BJ (cell line): ENCODE measurements around the gene OTOGL. TPM values are rescaled to one million over a fixed set of nuclear protein-coding genes. Genes with fewer than 3 reads are reported as not detected.

Source experiments
- CTCF ChIA-PET: fragments of 350-600 bp; formaldehyde crosslinking; extraction: SDS; loops from one replicate; lab custom pipeline; 2021; ENCODE audit warnings: antibody characterized with exemption, inconsistent platforms; lab: Yijun Ruan, JAX
- POLR2A ChIA-PET: fragments of 300-600 bp; sonication (Branson Sonifier 250); formaldehyde crosslinking; extraction: SDS; loops from one replicate; lab custom pipeline; 2021; ENCODE audit warnings: antibody characterized with exemption; lab: Charles Lee
- DNase-seq: peaks from one replicate; pipeline ENCODE4 v3.0.0-alpha.2; 2011; ENCODE audit warnings: low read depth
- H3K27me3 ChIP-seq: 2 replicates; pipeline ENCODE4 v1.6.0; 2011; ENCODE audit warnings: low read length; ENCODE audit not compliant: control insufficient read depth, insufficient read depth
- H3K36me3 ChIP-seq: 2 replicates; pipeline ENCODE4 v1.5.1; 2011; ENCODE audit warnings: low read length; ENCODE audit not compliant: control insufficient read depth, insufficient read depth
- H3K4me3 ChIP-seq: 2 replicates; pipeline ENCODE4 v1.5.1; 2011; ENCODE audit warnings: low read depth, mild to moderate bottlenecking, control low read depth, low read length
- polyA plus RNA-seq: library from polyadenylated mRNA; depleted of rRNA; stranded (reverse); fragments of >200 nt; gene quantifications from 2 replicates; pipeline ENCODE4 v1.2.3, GENCODE V29; 2011
- TF ChIP-seq, protein P1 (sequence below): IDR thresholded peaks from 2 replicates; pipeline ENCODE4 v1.5.1; 2011; ENCODE audit warnings: low read depth, mild to moderate bottlenecking, control low read depth, inconsistent platforms, low read length, moderate library complexity; ENCODE audit not compliant: insufficient read depth

Gene OTOGL
- polyA plus RNA-seq, 1 experiment, result 0.10 TPM

DNA sequence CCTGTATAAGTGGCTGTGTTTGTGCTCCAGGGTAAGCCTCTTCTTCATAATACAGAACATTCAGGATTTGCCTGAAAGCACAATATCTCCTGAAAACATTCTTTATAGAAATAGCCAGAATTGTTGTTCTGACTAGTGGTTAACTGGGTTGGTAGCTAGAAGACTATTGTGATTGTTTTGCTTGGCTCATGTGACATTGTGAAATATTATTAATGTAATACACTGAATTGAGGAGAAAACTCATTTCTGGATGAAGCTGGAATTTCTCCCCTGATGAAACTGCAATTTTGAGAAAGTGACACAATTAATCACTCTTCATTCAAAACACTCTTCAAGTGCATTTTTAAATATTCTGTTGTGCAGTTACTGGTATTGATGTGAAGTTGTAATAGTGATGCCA lies 172.4 kb downstream of the OTOGL start:
- DNase-seq, result no peak
- Histone ChIP-seq H3K4me3 (no peak overlapping the region), H3K27me3 (no peaks in the 10 kb centered on the region), H3K36me3 (no peaks in the 10 kb centered on the region)
- ChIA-PET CTCF (interaction anchor here (0.7 to 5.9 kb wide), 6 partner anchors 9 to 852 kb away, joined by 3 to 68 read pairs (median 27); no protein-coding TSS in a partner anchor), POLR2A (no interaction called here)
- TF ChIP-seq, protein P1, sequence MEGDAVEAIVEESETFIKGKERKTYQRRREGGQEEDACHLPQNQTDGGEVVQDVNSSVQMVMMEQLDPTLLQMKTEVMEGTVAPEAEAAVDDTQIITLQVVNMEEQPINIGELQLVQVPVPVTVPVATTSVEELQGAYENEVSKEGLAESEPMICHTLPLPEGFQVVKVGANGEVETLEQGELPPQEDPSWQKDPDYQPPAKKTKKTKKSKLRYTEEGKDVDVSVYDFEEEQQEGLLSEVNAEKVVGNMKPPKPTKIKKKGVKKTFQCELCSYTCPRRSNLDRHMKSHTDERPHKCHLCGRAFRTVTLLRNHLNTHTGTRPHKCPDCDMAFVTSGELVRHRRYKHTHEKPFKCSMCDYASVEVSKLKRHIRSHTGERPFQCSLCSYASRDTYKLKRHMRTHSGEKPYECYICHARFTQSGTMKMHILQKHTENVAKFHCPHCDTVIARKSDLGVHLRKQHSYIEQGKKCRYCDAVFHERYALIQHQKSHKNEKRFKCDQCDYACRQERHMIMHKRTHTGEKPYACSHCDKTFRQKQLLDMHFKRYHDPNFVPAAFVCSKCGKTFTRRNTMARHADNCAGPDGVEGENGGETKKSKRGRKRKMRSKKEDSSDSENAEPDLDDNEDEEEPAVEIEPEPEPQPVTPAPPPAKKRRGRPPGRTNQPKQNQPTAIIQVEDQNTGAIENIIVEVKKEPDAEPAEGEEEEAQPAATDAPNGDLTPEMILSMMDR, result no peak

DNA sequence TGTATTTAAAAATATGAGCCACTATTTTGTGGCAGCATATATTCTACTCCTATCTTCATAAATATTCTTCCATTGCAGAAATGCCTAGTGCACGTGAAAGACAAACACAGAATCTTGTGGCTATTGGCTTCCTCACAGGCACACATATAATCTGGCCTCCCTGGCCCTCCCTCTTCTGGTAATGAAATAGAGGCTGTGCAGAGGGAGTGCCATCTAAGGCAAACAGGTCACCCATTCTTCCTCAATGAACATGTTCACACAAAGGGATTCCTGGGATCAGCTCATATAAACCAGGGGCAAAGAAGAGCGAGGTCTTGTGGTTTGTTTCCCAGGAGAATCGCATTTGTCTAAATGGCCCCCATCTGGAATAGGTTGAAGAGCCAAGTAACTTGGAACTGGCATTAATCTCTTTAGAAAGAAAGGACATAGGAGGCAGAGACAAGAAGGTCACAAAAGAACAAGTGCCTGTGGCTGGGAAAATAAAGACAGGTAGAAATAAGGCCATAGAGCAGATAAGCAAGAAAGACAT lies 173.1 kb downstream of the OTOGL start:
- Histone ChIP-seq H3K4me3 (no peak overlapping the region), H3K27me3 (no peaks in the 10 kb centered on the region), H3K36me3 (no peaks in the 10 kb centered on the region)
- CTCF ChIA-PET, result interaction anchor here (1.2 to 5.9 kb wide), 3 partner anchors 8 to 83 kb away, joined by 3 to 68 read pairs (median 41); no protein-coding TSS in a partner anchor
- DNase-seq, result no peak
- POLR2A ChIA-PET, result no interaction called here
- TF ChIP-seq, protein P1, result no peak

DNA sequence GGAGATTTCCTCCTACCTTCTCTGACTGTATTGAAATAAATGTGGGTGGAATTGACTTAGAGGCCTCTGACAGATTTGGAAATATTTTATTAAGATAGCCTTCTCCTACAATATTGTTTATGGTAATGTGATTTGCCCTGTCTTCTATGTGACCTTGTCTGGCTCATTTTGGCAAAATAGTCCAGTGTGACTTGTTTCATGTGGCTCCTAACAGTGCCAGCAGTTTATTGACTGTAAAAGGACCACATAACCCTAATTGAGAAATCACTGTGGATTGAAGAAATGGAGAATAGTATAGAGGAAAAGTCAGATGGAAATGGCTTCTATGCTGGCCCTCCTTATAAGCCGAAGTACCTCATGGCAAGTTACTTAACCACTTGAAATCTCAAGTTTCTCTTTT lies 173.8 kb downstream of the OTOGL start:
- Histone ChIP-seq H3K36me3 (no peaks in the 10 kb centered on the region), H3K27me3 (no peaks in the 10 kb centered on the region), H3K4me3 (no peak overlapping the region)
- TF ChIP-seq, protein P1, result no peak
- no peak for DNase-seq
- CTCF ChIA-PET, result interaction anchor here (5.6 to 5.9 kb wide), 2 partner anchors 78 to 84 kb away, joined by 41 to 68 read pairs; no protein-coding TSS in a partner anchor
- POLR2A ChIA-PET, result no interaction called here

DNA sequence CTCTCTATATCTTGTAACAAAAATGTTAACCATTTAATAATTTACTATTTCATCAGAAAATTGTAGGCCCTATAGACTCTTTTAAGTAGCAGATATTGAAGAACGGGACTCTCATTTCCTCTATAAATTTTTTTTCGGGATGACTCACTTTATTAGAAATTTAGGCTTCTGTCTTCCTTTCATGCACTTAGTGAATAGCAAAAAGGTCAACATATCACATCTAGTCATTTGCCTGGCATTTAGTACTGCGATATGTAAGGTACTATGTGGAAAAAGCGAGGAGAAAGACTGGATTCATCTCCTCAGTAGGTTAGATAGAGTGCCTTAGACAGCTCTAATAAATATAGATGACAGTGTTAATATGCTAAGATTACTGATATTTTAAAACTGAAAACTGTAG lies 178.4 kb downstream of the OTOGL start:
- ChIA-PET CTCF (interaction anchor here (1.0 kb wide), 1 partner anchor 8 kb away, joined by 3 read pairs; no protein-coding TSS in a partner anchor), POLR2A (no interaction called here)
- Histone ChIP-seq H3K4me3 (no peak overlapping the region), H3K36me3 (no peaks in the 10 kb centered on the region), H3K27me3 (no peaks in the 10 kb centered on the region)
- no peak for DNase-seq
- TF ChIP-seq, protein P1, result no peak

DNA sequence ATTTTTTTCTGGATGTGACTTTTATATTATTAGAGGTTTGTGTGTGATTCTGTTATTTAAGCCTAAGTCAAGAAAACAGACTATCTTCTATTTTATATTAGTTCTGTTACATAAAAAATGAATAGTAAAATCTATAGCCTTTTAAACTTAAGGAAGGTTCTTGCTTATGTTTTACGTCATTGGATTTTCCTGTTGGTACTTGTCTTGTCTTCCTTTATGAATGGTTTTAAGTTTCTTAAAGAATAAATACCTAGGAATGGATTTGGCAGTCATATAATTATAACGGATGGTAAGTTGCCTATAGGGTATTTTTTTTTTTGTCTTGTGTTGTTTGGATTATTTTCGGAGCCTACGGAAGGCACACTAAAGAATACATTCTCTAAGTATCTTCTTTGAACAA lies 182.9 kb downstream of the OTOGL start:
- TF ChIP-seq, protein P1, result no peak
- POLR2A ChIA-PET, result no interaction called here

More for the DNA sequence above, 182.9 kb downstream of the OTOGL start:
- CTCF ChIA-PET, result interaction anchor here (2.0 kb wide), 1 partner anchor 12 kb away, joined by 6 read pairs; no protein-coding TSS in a partner anchor
- no peak overlapping the region for H3K4me3 ChIP-seq
- H3K27me3 ChIP-seq, result no peaks in the 10 kb centered on the region
- no peak for DNase-seq
- no peaks in the 10 kb centered on the region for H3K36me3 ChIP-seq
